Right atrium auricular region (tissue), 2 donors: ENCODE results near the gene SYTL1. TPM values are rescaled to one million over a fixed set of nuclear protein-coding genes. Genes with fewer than 3 reads are reported as not detected.

Source experiments
- DNase-seq: peaks from one replicate; pipeline ENCODE4 v3.0.0-alpha.2; 2019; ENCODE audit warnings: low spot score
- H3K27ac ChIP-seq, 2 donors: fragments of 200-600 bp; sonication (generic); 1 replicate in 1 of 2; 2 replicates in 1 of 2; pipeline ENCODE4 v1.5.1; 2016 to 2019
- H3K27me3 ChIP-seq, 2 donors: fragments of 200-600 bp; sonication (generic); one replicate each; pipeline versions ENCODE4 v1.5.1 to v1.6.0; 2017 to 2019
- H3K36me3 ChIP-seq: fragments of 200-600 bp; sonication (generic); one replicate; pipeline ENCODE4 v1.5.1; 2016
- H3K4me1 ChIP-seq, 2 donors: fragments of 200-600 bp; sonication (generic); one replicate each; pipeline versions ENCODE4 v1.5.1 to v1.6.0; 2017 to 2019
- H3K4me3 ChIP-seq, 2 donors: fragments of 200-600 bp; sonication (generic); 1 replicate in 1 of 2; 2 replicates in 1 of 2; pipeline ENCODE4 v1.5.1; 2017 to 2019; ENCODE audit warnings: mild to moderate bottlenecking in 1 of 2, moderate library complexity in 1 of 2
- H3K9me3 ChIP-seq, 2 donors: fragments of 200-600 bp; sonication (generic); one replicate each; pipeline ENCODE4 v1.5.1; 2019
- CTCF ChIP-seq, 2 donors: fragments of 200-600 bp; sonication (generic); IDR thresholded peaks; one replicate each; pipeline ENCODE4 v1.5.1; 2019; ENCODE audit warnings: antibody characterized with exemption in 2 of 2
- total RNA-seq, 2 donors: library from RNA; depleted of rRNA; stranded (reverse); fragments of >200 nt; gene quantifications; one replicate each; pipeline ENCODE4 v1.1.0, GENCODE V29; 2016

SYTL1 gene
- total RNA-seq, 2 donors from 2014 or later: 1.3 to 1.8 TPM

DNA sequence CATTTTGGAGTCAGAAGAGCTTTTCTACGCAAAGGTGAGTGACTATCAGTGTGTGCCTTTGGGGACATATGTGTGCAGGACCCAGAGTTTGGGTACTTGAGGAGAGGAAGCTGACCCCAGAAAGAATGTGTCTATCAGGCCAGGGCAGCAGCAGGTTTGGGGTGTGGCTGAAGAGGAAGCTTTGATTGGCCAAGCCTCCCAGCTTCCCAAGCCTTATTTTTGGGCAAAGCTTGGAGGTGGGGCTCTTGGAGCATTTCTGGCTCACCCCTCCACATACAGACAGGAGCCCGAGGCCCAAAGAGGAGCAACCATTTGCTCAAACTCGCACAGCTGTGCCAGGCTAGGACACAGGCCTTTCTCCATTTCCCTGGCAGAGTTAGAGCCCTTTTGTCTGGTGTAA, 55.3 kb downstream of the SYTL1 start:
- Histone ChIP-seq H3K4me3 (no peak overlapping the region), H3K36me3 (no peaks in the 10 kb centered on the region), H3K27ac (peak overlapping the region in 1 of 2 donors; percentile 40), H3K27me3 (no peaks in the 10 kb centered on the region), H3K4me1 (peaks cover 0 to 53% of the 10 kb centered on the region in 2 donors), H3K9me3 (no peaks in the 10 kb centered on the region)
- no peak for DNase-seq
- no peak for TF ChIP-seq CTCF (IDR thresholded peaks at IDR 0.05)

- Histone ChIP-seq H3K9me3 (no peaks in the 10 kb centered on the region), H3K4me1 (peaks cover 0 to 55% of the 10 kb centered on the region in 2 donors), H3K27me3 (no peaks in the 10 kb centered on the region), H3K27ac (peak overlapping the region in 1 of 2 donors; percentile 40), H3K4me3 (no peak overlapping the region), H3K36me3 (no peaks in the 10 kb centered on the region)
- DNase-seq: no peak
- TF ChIP-seq CTCF (IDR thresholded peaks at IDR 0.05): no peak
Observed at GRCh38 chr1:27397749-27398148, 55.9 kb downstream of the SYTL1 start.

- Histone ChIP-seq H3K4me1 (peaks cover 0 to 59% of the 10 kb centered on the region in 2 donors), H3K4me3 (no peak overlapping the region)
Observed at GRCh38 chr1:27398405-27399149, 56.8 kb downstream of the SYTL1 start.

GRCh38 chr1:27399251-27400025, 57.6 kb downstream of the SYTL1 start:
- H3K27ac ChIP-seq: peak overlapping the region in 1 of 2 donors; percentile 9

More at GRCh38 chr1:27398405-27399149, 56.8 kb downstream of the SYTL1 start:
- no peak for TF ChIP-seq CTCF (IDR thresholded peaks at IDR 0.05)
- no peaks in the 10 kb centered on the region for H3K36me3 ChIP-seq
- H3K27me3 ChIP-seq: no peaks in the 10 kb centered on the region
- no peak for DNase-seq
- no peaks in the 10 kb centered on the region for H3K9me3 ChIP-seq
- no peak overlapping the region for H3K27ac ChIP-seq

More at GRCh38 chr1:27399251-27400025, 57.6 kb downstream of the SYTL1 start:
- Histone ChIP-seq H3K36me3 (no peaks in the 10 kb centered on the region), H3K9me3 (no peaks in the 10 kb centered on the region), H3K4me1 (peaks cover 0 to 68% of the 10 kb centered on the region in 2 donors), H3K27me3 (no peaks in the 10 kb centered on the region), H3K4me3 (no peak overlapping the region)
- TF ChIP-seq CTCF (IDR thresholded peaks at IDR 0.05): no peak
- DNase-seq: no peak
